GM20000 (cell line): ENCODE results near the gene CPPED1.

Experiments
- DNase-seq: peaks from one replicate; pipeline ENCODE4 v3.0.0; 2012; ENCODE audit warnings: low spot score
- TF ChIP-seq, protein P1 (sequence below): IDR thresholded peaks from 2 replicates; pipeline ENCODE4 v1.5.1; 2012; ENCODE audit warnings: mild to moderate bottlenecking, control low read depth; ENCODE audit errors: extremely low read depth, missing control alignments

CPPED1 gene

DNA sequence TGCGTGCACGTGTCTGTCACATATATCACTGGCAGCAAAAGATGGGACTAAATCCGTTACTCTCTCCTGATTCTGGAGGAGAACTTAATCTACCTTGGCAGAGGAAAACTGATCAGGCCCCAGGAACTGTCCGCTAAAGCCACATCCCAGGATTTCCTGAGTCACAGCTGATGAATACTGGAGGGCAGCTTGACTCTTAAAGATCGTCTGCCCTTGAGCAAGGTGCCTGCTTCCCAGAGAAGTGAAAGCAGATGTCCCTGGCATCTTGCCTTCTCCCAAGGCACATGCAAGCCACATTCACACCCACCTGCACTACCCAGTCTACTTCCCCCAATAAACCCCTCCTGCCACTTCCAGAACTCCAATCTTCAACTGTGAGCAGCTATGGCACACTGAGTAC, 99.8 kb downstream of the CPPED1 start:
- TF ChIP-seq, protein P1, sequence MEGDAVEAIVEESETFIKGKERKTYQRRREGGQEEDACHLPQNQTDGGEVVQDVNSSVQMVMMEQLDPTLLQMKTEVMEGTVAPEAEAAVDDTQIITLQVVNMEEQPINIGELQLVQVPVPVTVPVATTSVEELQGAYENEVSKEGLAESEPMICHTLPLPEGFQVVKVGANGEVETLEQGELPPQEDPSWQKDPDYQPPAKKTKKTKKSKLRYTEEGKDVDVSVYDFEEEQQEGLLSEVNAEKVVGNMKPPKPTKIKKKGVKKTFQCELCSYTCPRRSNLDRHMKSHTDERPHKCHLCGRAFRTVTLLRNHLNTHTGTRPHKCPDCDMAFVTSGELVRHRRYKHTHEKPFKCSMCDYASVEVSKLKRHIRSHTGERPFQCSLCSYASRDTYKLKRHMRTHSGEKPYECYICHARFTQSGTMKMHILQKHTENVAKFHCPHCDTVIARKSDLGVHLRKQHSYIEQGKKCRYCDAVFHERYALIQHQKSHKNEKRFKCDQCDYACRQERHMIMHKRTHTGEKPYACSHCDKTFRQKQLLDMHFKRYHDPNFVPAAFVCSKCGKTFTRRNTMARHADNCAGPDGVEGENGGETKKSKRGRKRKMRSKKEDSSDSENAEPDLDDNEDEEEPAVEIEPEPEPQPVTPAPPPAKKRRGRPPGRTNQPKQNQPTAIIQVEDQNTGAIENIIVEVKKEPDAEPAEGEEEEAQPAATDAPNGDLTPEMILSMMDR: no peak
- no peak for DNase-seq

DNA sequence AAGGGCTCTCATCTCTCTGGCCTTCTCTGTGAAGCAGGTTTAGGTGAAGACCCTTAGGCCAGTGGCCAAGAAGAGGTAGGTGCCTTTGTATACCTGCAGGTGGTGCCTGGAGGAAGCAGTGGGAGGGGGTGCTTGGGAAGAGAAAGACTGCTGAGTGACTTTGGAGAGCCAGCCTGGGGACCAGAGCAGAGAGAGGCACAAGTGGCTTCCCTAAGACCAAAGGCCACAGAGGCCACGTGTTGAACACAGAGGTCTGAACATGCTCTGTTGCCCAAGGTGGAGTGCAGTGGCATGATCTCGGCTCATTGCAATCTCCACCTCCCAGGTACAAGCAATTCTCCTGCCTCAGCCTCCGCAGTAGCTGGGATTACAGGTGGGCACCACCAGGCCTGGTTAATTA, 103.5 kb downstream of the CPPED1 start:
- DNase-seq: no peak
- TF ChIP-seq, protein P1: no peak

DNA sequence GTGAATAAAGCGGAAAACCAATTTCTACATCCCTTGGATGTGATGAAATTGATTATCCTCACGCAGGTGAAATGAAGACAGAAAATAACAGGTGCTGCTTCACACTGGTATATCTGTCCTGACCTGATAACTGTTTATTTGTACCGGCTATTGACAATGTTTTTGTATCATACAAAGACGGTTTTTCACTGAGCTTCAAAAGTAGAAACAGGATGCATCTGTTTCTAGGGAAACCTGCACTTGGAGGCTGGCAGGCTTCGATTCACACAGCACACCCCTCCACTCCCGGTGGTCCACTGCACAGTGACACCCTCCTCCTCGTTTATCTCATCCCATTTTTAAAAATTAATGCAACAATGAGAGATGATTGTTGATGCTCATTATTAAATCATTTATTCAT, 104.5 kb downstream of the CPPED1 start:
- no peak for DNase-seq
- TF ChIP-seq, protein P1: no peak

DNA sequence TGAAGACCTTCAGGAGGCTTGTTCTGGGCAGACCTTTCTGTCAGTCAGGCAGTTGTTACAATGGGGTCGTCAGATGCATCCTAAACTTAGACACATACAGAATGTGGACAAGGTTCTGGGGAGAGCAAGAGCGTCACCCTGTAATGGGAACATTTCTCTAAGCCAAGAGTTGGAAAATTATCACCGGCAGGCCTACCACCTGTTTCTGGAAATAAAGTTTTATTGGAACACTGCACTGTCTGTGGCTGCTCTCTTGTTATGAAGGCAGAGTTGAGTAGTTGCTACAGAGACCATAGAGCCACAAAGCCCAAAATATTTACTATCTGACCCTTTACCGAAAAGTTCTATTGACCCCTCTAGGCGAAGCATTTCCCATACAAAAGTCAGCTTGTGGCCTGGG, 106.2 kb downstream of the CPPED1 start:
- no peak for DNase-seq
- TF ChIP-seq, protein P1: no peak

DNA sequence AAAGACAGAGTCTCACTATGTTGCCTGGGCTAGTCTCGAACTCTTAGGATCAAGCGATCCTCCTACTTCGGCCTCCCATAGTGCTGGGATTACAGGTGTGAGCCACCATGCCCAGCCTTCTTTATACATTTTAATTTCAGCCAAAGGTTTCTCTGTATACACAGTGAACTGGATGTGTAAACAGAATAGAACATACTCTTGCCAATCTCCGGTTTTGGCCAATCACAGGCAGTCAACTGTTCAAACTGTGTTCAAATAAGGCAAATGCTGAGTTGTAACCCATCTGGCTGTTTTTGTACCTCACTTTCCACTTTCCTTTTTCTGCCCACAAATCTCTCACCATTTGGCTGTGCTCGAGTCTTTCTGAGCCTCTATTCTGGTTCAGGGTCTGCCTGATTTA, 108.2 kb downstream of the CPPED1 start:
- no peak for DNase-seq
- TF ChIP-seq, protein P1: no peak

DNA sequence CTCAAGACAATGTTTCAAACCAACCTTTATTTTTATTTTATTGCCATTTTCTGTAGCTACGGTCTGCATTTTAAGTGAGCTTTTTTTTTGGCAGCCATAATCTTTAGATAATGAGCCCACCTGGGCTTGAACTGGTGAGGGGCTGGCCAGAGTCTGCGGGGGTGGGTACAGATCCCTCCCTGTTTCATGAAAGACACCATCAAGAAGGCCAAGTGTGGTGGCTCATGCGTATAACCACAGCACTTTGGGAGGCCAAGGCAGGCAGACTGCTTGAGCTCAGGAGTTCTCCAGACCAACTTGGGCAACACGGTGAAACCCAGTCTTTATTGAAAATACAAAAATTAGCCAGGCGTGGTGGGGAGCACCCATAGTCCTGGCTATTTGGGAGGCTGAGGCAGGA, 113.7 kb downstream of the CPPED1 start:
- TF ChIP-seq, protein P1: no peak
- DNase-seq: no peak

DNA sequence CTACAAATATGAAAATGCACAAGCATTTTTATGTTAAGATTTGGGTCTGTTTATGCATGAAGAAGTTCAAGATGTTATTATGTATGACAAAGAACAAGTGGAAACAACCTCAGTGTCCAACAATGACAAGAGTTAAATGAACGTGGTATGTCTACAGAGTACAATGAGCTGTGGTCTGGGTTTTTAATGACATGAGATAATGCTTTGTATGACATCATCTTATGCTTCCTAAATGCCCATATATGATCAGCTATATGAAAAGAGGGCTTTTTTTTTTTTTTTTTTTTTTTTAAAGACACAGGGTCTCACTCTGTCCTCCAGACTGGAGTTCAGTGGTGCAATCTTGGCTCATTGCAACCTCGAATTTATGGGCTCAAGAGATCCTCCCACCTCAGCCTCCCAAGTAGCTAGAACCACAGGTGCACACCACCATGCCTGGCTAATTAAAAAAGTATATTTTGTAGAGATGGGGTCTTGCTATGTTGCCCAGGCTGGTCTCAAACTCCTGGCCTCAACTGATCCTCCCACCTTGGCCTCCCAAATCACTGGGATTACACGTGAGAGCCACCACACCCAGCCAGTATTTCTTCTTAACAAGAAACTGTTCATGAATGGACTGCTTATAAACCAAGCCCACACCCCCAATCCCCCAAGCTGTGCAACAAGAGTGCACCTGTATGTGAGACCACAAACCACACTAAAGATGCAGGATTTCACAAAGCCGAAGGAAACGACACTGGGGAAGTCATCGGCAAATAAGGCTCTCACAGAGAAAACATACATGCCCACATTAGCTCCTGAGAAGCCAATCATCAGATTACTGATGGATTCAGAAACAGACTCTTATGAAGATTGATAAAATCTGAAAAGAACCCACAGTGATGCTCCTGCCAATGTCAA, 114.5 kb downstream of the CPPED1 start:
- DNase-seq: no peak
- TF ChIP-seq, protein P1: no peak
